ENCODE data around the gene RABL2A.
"Not testable (repeated sequence)": the region's sequence is repeated elsewhere in the genome, so short reads cannot be mapped to it uniquely, and the experiment has no call there.

DNA sequence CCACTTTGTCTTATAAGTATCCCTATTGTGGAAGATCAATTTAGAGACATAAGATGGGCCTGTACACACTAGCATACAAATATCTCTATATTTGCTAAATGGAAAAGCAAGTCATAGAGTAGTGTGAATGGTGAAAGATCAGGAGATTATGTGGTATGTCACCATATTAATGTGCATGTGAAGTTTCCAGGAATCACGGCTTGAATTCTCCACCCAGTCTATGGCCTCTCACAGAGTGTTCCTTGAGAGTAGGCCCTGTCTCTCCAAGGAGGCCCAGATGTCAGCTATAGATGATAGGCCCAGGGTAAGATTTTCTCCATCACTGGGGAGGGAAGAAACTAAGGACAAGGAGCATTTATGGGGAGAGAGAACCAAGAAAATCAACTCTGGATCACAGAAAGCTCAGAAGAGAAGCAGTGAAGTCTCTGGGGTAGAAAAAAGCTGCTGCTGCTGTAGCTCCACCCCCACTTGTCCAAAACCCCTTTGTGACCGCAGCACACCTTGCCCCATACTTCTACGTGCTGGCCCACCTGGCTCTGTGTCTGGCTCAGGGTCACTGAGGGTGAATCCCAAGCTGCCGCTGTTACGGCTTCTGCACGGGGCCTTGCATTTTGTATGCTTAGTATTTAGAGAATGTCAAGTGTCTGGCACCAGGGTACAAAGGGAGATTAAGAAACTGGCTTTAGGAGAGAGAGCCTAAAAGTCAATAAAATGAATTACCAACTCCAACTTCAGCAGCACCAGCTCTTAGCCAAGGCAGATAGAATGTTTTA lies 37.9 kb downstream of the RABL2A start:
- TF ChIP-seq CTCF (optimal IDR thresholded peaks at IDR 0.05 in 1 of 3, IDR thresholded peaks at IDR 0.05 in 1 of 3, conservative IDR thresholded peaks at IDR 0.05 in 1 of 3; ENCODE audit: extremely low read depth in 1 of 3, insufficient read depth in 2 of 3, low read length in 3 of 3); EZH2 (IDR thresholded peaks at IDR 0.05; ENCODE audit: low read length): not testable (repeated sequence)
